Neural cell (in vitro differentiated cells): ENCODE measurements around the gene PHACTR3. TPM values are rescaled to one million over a fixed set of nuclear protein-coding genes. Genes with fewer than 3 reads are reported as not detected.

ENCODE experiments used
- H2AFZ ChIP-seq: fragments of 200-600, 300-800 bp; sonication (generic), shearing (Covaris generic); 2 replicates; pipeline ENCODE4 v1.6.0; 2014; ENCODE audit warnings: low read depth, mild to moderate bottlenecking, antibody characterized with exemption, low read length, moderate library complexity
- H3F3A ChIP-seq: fragments of 200-600 bp; shearing (Covaris generic); 2 replicates; pipeline ENCODE4 v1.6.1; 2016; ENCODE audit warnings: mild to moderate bottlenecking, moderate library complexity, mixed read lengths, antibody characterized with exemption, low read length; ENCODE audit not compliant: insufficient read depth, poor library complexity, severe bottlenecking
- H3K27ac ChIP-seq: fragments of 200-600, 300-800 bp; sonication (generic), shearing (Covaris generic); 2 replicates; pipeline ENCODE4 v1.5.1; 2014; ENCODE audit warnings: mild to moderate bottlenecking, low read length, moderate library complexity
- H3K27me3 ChIP-seq: fragments of 300-800, 200-600 bp; sonication (generic), shearing (Covaris generic); 2 replicates; pipeline ENCODE4 v1.6.0; 2014; ENCODE audit warnings: mild to moderate bottlenecking, low read depth, low read length, moderate library complexity; ENCODE audit not compliant: insufficient read depth
- H3K36me3 ChIP-seq: fragments of 300-800, 200-600 bp; sonication (generic), shearing (Covaris generic); 2 replicates; pipeline ENCODE4 v1.5.1; 2014; ENCODE audit warnings: mild to moderate bottlenecking, antibody characterized with exemption, low read length, moderate library complexity; ENCODE audit not compliant: insufficient read depth
- H3K4me2 ChIP-seq: fragments of 300-800, 200-600 bp; sonication (generic), shearing (Covaris generic); 2 replicates; pipeline ENCODE4 v1.6.0; 2014; ENCODE audit warnings: mild to moderate bottlenecking, low read length
- H3K4me3 ChIP-seq: fragments of 300-800, 200-600 bp; sonication (generic), shearing (Covaris generic); 2 replicates; pipeline ENCODE4 v1.5.1; 2014; ENCODE audit warnings: mild to moderate bottlenecking, low read length, moderate library complexity
- H3K79me2 ChIP-seq: fragments of 200-600 bp; shearing (Covaris generic); replicated peaks from 2 replicates; pipeline ENCODE4 v1.6.0; 2014; ENCODE audit warnings: mild to moderate bottlenecking, low read length, moderate library complexity; ENCODE audit not compliant: insufficient read depth
- H3K9ac ChIP-seq: fragments of 300-800, 200-600 bp; sonication (generic), shearing (Covaris generic); 2 replicates; pipeline ENCODE4 v1.6.1; 2016; ENCODE audit warnings: mild to moderate bottlenecking, low read length, mixed read lengths
- H3K9me2 ChIP-seq: fragments of 200-600 bp; shearing (Covaris generic); 2 replicates; pipeline ENCODE4 v1.6.1; 2016; ENCODE audit warnings: mild to moderate bottlenecking, low read length, mixed read lengths; ENCODE audit not compliant: insufficient read depth
- H3K9me3 ChIP-seq: fragments of 200-600, 300-800 bp; sonication (generic), shearing (Covaris generic); 2 replicates; pipeline ENCODE4 v1.6.1; 2016; ENCODE audit warnings: mild to moderate bottlenecking, mixed run types, low read length, moderate library complexity, mixed read lengths
- H4K20me1 ChIP-seq: fragments of 200-600 bp; shearing (Covaris generic); 2 replicates; pipeline ENCODE4 v1.6.1; 2016; ENCODE audit warnings: mild to moderate bottlenecking, mixed run types; ENCODE audit not compliant: insufficient read depth
- EP300 ChIP-seq: fragments of 450-650 bp; conservative IDR thresholded peaks from 2 replicates; pipeline ENCODE4 v1.6.1; 2014; ENCODE audit warnings: antibody characterized with exemption, mild to moderate bottlenecking, moderate library complexity; ENCODE audit not compliant: poor library complexity, severe bottlenecking
- EZH2 ChIP-seq: fragments of 200-600, 300-800 bp; shearing (Covaris generic), sonication (generic); IDR thresholded peaks from 2 replicates; pipeline ENCODE4 v1.6.1; 2014; ENCODE audit warnings: antibody characterized with exemption, low read length, borderline replicate concordance, mild to moderate bottlenecking; ENCODE audit not compliant: insufficient read depth, poor library complexity, severe bottlenecking
- MXI1 ChIP-seq: fragments of 450-650 bp; conservative IDR thresholded peaks from 2 replicates; pipeline ENCODE4 v1.6.1; 2014; ENCODE audit warnings: antibody characterized with exemption, mild to moderate bottlenecking; ENCODE audit not compliant: poor library complexity, severe bottlenecking
- POLR2AphosphoS5 ChIP-seq: IDR thresholded peaks from 2 replicates; pipeline ENCODE4 v1.6.1; 2012
- RAD21 ChIP-seq: fragments of 450-650 bp; conservative IDR thresholded peaks from 2 replicates; pipeline ENCODE4 v1.6.1; 2014; ENCODE audit warnings: antibody characterized with exemption, mild to moderate bottlenecking, moderate library complexity
- SMC3 ChIP-seq: fragments of 450-650 bp; conservative IDR thresholded peaks from 2 replicates; pipeline ENCODE4 v1.6.1; 2014; ENCODE audit warnings: antibody characterized with exemption, mild to moderate bottlenecking, moderate library complexity; ENCODE audit not compliant: poor library complexity
- TAF1 ChIP-seq: IDR thresholded peaks from 2 replicates; pipeline ENCODE4 v1.6.1; 2012; ENCODE audit warnings: low read depth
- polyA plus RNA-seq: library from polyadenylated mRNA; depleted of rRNA; stranded (reverse); fragments of >200 nt; gene quantifications from 2 replicates; pipeline ENCODE4 v1.2.3, GENCODE V29; 2014
- TF ChIP-seq, protein P1 (sequence below): fragments of 450-650 bp; IDR thresholded peaks from 2 replicates; pipeline ENCODE4 v1.5.1; 2014; ENCODE audit warnings: antibody characterized with exemption, mild to moderate bottlenecking, moderate library complexity; ENCODE audit not compliant: poor library complexity, severe bottlenecking
- TF ChIP-seq, protein P2 (sequence below): IDR thresholded peaks from 2 replicates; pipeline ENCODE4 v1.6.1; 2012; ENCODE audit warnings: borderline replicate concordance

Gene PHACTR3
- polyA plus RNA-seq, 1 donor from 2014 or later = 1.3 TPM

DNA sequence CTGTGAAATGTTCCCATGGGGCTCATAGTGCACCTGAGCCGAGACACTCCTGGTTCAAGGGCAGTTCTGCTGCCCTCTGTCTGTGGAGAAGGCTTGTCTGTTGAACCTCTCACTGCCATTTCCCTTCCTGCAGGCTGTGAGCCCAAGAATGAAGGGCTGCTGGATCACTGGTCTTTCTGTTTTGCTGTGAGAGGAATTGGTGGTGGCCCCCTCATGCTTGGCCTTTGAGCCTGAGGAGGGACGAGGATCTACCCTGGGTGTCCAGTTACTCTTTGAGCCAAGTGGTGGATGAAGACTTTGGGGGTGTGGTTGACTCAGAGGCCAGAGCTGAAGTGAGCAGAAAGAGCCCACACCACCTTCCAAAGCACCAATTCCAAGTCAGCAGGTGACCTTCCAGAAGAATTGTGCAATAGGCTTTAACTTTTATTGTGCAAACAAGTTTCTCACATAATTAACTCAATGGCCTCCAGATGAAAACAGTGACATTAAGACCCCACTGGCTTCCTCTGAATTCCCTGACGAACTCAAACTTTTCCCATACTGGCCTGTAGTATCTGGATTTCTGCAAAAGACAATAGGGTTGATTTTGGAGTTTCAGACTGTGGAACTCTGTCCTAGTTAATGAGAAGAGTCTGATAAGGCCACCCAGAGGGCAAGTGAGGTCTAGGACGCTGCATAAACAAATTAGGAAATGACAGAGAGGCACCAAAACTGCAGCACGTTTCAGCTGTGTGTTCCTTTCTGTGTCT lies 101.5 kb downstream of the PHACTR3 start:
- Histone ChIP-seq H3K36me3 (no peaks in the 10 kb centered on the region), H3K9me3 (peaks cover 3% of the 10 kb centered on the region), H3K27me3 (no peaks in the 10 kb centered on the region), H3K9me2 (no peaks in the 10 kb centered on the region), H3K9ac (no peak overlapping the region), H2AFZ (no peak overlapping the region), H3K79me2 (no peaks in the 10 kb centered on the region), H3K4me3 (no peak overlapping the region), H3K4me2 (no peak overlapping the region), H3F3A (no peaks in the 10 kb centered on the region), H3K27ac (no peak overlapping the region), H4K20me1 (no peaks in the 10 kb centered on the region)
- TF ChIP-seq, protein P1, sequence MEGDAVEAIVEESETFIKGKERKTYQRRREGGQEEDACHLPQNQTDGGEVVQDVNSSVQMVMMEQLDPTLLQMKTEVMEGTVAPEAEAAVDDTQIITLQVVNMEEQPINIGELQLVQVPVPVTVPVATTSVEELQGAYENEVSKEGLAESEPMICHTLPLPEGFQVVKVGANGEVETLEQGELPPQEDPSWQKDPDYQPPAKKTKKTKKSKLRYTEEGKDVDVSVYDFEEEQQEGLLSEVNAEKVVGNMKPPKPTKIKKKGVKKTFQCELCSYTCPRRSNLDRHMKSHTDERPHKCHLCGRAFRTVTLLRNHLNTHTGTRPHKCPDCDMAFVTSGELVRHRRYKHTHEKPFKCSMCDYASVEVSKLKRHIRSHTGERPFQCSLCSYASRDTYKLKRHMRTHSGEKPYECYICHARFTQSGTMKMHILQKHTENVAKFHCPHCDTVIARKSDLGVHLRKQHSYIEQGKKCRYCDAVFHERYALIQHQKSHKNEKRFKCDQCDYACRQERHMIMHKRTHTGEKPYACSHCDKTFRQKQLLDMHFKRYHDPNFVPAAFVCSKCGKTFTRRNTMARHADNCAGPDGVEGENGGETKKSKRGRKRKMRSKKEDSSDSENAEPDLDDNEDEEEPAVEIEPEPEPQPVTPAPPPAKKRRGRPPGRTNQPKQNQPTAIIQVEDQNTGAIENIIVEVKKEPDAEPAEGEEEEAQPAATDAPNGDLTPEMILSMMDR = no peak
- TF ChIP-seq EP300 = no peak
- TF ChIP-seq, protein P2, sequence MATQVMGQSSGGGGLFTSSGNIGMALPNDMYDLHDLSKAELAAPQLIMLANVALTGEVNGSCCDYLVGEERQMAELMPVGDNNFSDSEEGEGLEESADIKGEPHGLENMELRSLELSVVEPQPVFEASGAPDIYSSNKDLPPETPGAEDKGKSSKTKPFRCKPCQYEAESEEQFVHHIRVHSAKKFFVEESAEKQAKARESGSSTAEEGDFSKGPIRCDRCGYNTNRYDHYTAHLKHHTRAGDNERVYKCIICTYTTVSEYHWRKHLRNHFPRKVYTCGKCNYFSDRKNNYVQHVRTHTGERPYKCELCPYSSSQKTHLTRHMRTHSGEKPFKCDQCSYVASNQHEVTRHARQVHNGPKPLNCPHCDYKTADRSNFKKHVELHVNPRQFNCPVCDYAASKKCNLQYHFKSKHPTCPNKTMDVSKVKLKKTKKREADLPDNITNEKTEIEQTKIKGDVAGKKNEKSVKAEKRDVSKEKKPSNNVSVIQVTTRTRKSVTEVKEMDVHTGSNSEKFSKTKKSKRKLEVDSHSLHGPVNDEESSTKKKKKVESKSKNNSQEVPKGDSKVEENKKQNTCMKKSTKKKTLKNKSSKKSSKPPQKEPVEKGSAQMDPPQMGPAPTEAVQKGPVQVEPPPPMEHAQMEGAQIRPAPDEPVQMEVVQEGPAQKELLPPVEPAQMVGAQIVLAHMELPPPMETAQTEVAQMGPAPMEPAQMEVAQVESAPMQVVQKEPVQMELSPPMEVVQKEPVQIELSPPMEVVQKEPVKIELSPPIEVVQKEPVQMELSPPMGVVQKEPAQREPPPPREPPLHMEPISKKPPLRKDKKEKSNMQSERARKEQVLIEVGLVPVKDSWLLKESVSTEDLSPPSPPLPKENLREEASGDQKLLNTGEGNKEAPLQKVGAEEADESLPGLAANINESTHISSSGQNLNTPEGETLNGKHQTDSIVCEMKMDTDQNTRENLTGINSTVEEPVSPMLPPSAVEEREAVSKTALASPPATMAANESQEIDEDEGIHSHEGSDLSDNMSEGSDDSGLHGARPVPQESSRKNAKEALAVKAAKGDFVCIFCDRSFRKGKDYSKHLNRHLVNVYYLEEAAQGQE = no peak
- no peak for TF ChIP-seq EZH2
- no peak for TF ChIP-seq TAF1
- TF ChIP-seq SMC3 = no peak
- TF ChIP-seq POLR2AphosphoS5 = no peak
- no peak for TF ChIP-seq RAD21
- TF ChIP-seq MXI1 = no peak

DNA sequence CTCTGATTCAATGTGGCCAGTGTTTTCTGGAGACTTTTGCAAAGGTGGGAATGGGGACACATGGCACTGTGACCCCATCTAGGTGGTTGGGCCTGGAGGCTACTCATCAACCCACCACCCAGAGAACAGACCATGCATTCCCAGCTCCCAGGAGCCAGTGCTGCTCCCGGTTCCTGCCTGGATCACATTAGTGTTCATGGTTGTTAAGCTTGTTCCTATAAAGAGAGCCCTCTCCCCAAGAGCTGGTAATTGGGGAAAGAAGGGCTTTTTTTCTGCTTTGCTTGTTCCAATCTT lies 102.0 kb downstream of the PHACTR3 start:
- Histone ChIP-seq H3K4me3 (no peak overlapping the region), H2AFZ (no peak overlapping the region), H3K9ac (no peak overlapping the region), H3K79me2 (no peaks in the 10 kb centered on the region), H3F3A (no peaks in the 10 kb centered on the region), H3K27ac (no peak overlapping the region), H3K36me3 (no peaks in the 10 kb centered on the region), H3K4me2 (no peak overlapping the region), H4K20me1 (no peaks in the 10 kb centered on the region), H3K9me2 (no peaks in the 10 kb centered on the region), H3K9me3 (peaks cover 3% of the 10 kb centered on the region), H3K27me3 (no peaks in the 10 kb centered on the region)
- TF ChIP-seq POLR2AphosphoS5 = no peak

DNA sequence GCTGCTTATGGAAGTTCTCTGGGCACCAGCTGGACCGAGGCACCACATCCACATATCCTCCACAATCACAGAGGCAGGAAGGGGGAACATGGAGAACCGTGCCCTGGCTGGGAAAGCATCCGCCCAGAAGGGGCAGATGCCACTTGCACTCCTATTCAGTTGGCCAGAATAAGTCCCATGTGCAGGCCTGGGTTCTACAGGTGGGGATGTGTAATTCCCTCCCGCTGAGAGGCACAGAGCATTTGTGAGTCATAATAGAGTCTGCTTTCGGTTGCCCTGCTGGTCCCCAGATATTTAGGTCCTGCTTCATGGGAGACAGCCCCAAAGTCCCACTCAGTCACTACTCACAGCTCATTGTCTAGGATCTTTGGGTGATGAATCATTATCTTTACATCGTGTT lies 104.0 kb downstream of the PHACTR3 start:
- Histone ChIP-seq H3K79me2 (no peaks in the 10 kb centered on the region), H3K27me3 (no peaks in the 10 kb centered on the region), H3K9ac (no peak overlapping the region), H3K4me2 (no peak overlapping the region), H4K20me1 (no peaks in the 10 kb centered on the region), H2AFZ (no peak overlapping the region), H3K9me2 (no peaks in the 10 kb centered on the region), H3K27ac (no peak overlapping the region), H3K9me3 (peaks cover 3% of the 10 kb centered on the region), H3K4me3 (no peak overlapping the region), H3K36me3 (no peaks in the 10 kb centered on the region), H3F3A (no peaks in the 10 kb centered on the region)
- TF ChIP-seq MXI1 = no peak
- no peak for TF ChIP-seq EP300
- TF ChIP-seq POLR2AphosphoS5 = no peak
- TF ChIP-seq, protein P2 = no peak
- TF ChIP-seq, protein P1 = no peak
- TF ChIP-seq RAD21 = no peak
- TF ChIP-seq TAF1 = no peak
- no peak for TF ChIP-seq EZH2
- TF ChIP-seq SMC3 = no peak
